Hepatocyte (in vitro differentiated cells): Measurements from ENCODE around the gene ENPP7. TPM values are rescaled to one million over a fixed set of nuclear protein-coding genes. Genes with fewer than 3 reads are reported as not detected.

Experiments used
- DNase-seq: peaks from one replicate; pipeline ENCODE4 v3.0.0-alpha.2; 2016; ENCODE audit warnings: low spot score
- H2AFZ ChIP-seq: fragments of 200-600 bp; sonication (generic); 2 replicates; pipeline ENCODE4 v1.6.0; 2016; ENCODE audit warnings: antibody characterized with exemption, mild to moderate bottlenecking
- H3K27ac ChIP-seq: fragments of 200-600 bp; sonication (generic); 2 replicates; pipeline ENCODE4 v1.5.1; 2016; ENCODE audit warnings: mild to moderate bottlenecking
- H3K27me3 ChIP-seq: fragments of 200-600 bp; sonication (generic); 2 replicates; pipeline ENCODE4 v1.6.1; 2016
- H3K36me3 ChIP-seq: fragments of 200-600 bp; sonication (generic); replicated peaks from 2 replicates; pipeline ENCODE4 v1.5.1; 2016; ENCODE audit warnings: low read depth; ENCODE audit not compliant: insufficient read depth
- H3K4me1 ChIP-seq: fragments of 200-600 bp; sonication (generic); 2 replicates; pipeline ENCODE4 v1.5.1; 2016; ENCODE audit warnings: mild to moderate bottlenecking, moderate library complexity; ENCODE audit not compliant: insufficient read depth
- H3K4me2 ChIP-seq: fragments of 200-600 bp; sonication (generic); 2 replicates; pipeline ENCODE4 v1.6.0; 2016
- H3K4me3 ChIP-seq: fragments of 200-600 bp; sonication (generic); 2 replicates; pipeline ENCODE4 v1.5.1; 2016; ENCODE audit warnings: mild to moderate bottlenecking
- H3K79me2 ChIP-seq: fragments of 200-600 bp; sonication (generic); 2 replicates; pipeline ENCODE4 v1.6.0; 2017; ENCODE audit warnings: mild to moderate bottlenecking
- H3K9me2 ChIP-seq: fragments of 200-600 bp; sonication (generic); replicated peaks from 2 replicates; pipeline ENCODE4 v1.6.0; 2017; ENCODE audit warnings: mild to moderate bottlenecking; ENCODE audit not compliant: insufficient read depth
- H3K9me3 ChIP-seq: fragments of 200-600 bp; sonication (generic); 2 replicates; pipeline ENCODE4 v1.5.1; 2016; ENCODE audit warnings: low read depth, mild to moderate bottlenecking
- H4K20me1 ChIP-seq: fragments of 200-600 bp; sonication (generic); 2 replicates; pipeline ENCODE4 v1.6.0; 2016; ENCODE audit warnings: mild to moderate bottlenecking; ENCODE audit not compliant: insufficient read depth, poor library complexity, severe bottlenecking
- CTCF ChIP-seq: fragments of 200-600 bp; sonication (generic); IDR thresholded peaks from 2 replicates; pipeline ENCODE4 v1.5.1; 2016; ENCODE audit warnings: antibody characterized with exemption, mild to moderate bottlenecking; ENCODE audit not compliant: poor library complexity
- EZH2 ChIP-seq: fragments of 200-600 bp; sonication (generic); IDR thresholded peaks from 2 replicates; pipeline ENCODE4 v1.6.1; 2016; ENCODE audit warnings: antibody characterized with exemption, mild to moderate bottlenecking, borderline replicate concordance
- EZH2phosphoT487 ChIP-seq: fragments of 200-600 bp; sonication (generic); IDR thresholded peaks from one replicate; pipeline ENCODE4 v1.6.1; 2018; ENCODE audit warnings: antibody characterized with exemption, mild to moderate bottlenecking, low read depth, moderate library complexity; ENCODE audit not compliant: unreplicated experiment, severe bottlenecking
- WGBS: methylation state at CpG from one replicate; pipeline ENCODE4 v1.1.6; 2016; ENCODE audit warnings: low lambda C conversion rate; ENCODE audit errors: missing lambda C conversion rate; 5-methylcytosine and 5-hydroxymethylcytosine counted together
- polyA plus RNA-seq: library from polyadenylated mRNA; unstranded; fragments of >200 nt; fragmentation: Nextera tagmentation; extraction: Ambion mirVana; gene quantifications from 2 replicates; pipeline ENCODE4 v1.2.1, GENCODE V29; 2016
- total RNA-seq: library from RNA; depleted of rRNA; stranded (reverse); fragments of >200 nt; gene quantifications from 2 replicates; pipeline ENCODE4 v1.2.3, GENCODE V29; 2014

ENPP7 gene
- total RNA-seq (21.3 and 22.2 TPM in 2 replicates), polyA plus RNA-seq (22.7 and 30.2 TPM in 2 replicates)

- WGBS, result 78% methylated on average over 27 of the region's 33 CpGs
- peak within 1 kb of the TSS; percentile 54 for H3K4me2 ChIP-seq
- no peak for TF ChIP-seq CTCF
- no peak for TF ChIP-seq EZH2phosphoT487
- no peak for TF ChIP-seq EZH2
Measured at GRCh38 chr17:79730769-79731483, at the start of gene ENPP7. ENPP7 (plus strand) TSS chr17:79730943; CDS start chr17:79731140, 197 bp downstream.

GRCh38 chr17:79681101-79681621 is 49.6 kb upstream of the ENPP7 start:
- TF ChIP-seq EZH2phosphoT487, result no peak
- TF ChIP-seq CTCF, result no peak
- no peak for TF ChIP-seq EZH2
- Histone ChIP-seq H3K27ac (no peak overlapping the region), H3K4me1 (no peaks in the 10 kb centered on the region), H4K20me1 (no peaks in the 10 kb centered on the region), H3K4me3 (no peak overlapping the region), H2AFZ (no peak overlapping the region), H3K79me2 (no peaks in the 10 kb centered on the region), H3K9me2 (no peaks in the 10 kb centered on the region), H3K9me3 (no peaks in the 10 kb centered on the region), H3K4me2 (no peak overlapping the region), H3K27me3 (no peaks in the 10 kb centered on the region), H3K36me3 (no peaks in the 10 kb centered on the region)
- WGBS, result 86% methylated on average over 14 of the region's 14 CpGs
- DNase-seq, result no peak

More at GRCh38 chr17:79730769-79731483, at the start of gene ENPP7:
- H3K4me3 ChIP-seq, result no peak within 1 kb of the TSS
- H3K9me2 ChIP-seq, result no peaks in the 10 kb centered on the region
- H3K4me1 ChIP-seq, result peaks cover 9% of the 10 kb centered on the region
- peak within 1 kb of the TSS; percentile 62 for H3K27ac ChIP-seq
- no peak for DNase-seq
- no peaks in the 10 kb centered on the region for H3K79me2 ChIP-seq
- no peaks in the 10 kb centered on the region for H4K20me1 ChIP-seq
- H3K27me3 ChIP-seq, result no peaks in the 10 kb centered on the region
- no peak within 1 kb of the TSS for H2AFZ ChIP-seq
- H3K9me3 ChIP-seq, result no peaks in the 10 kb centered on the region
- no peaks in the 10 kb centered on the region for H3K36me3 ChIP-seq

GRCh38 chr17:79681628-79682261 is 49.0 kb upstream of the ENPP7 start:
- no peaks in the 10 kb centered on the region for H3K79me2 ChIP-seq
- H3K36me3 ChIP-seq, result no peaks in the 10 kb centered on the region
- WGBS, result 83% methylated on average over 9 of the region's 9 CpGs
- H3K9me3 ChIP-seq, result no peaks in the 10 kb centered on the region
- no peaks in the 10 kb centered on the region for H4K20me1 ChIP-seq
- H3K4me1 ChIP-seq, result no peaks in the 10 kb centered on the region
- no peak for DNase-seq
- H2AFZ ChIP-seq, result no peak overlapping the region
- H3K27ac ChIP-seq, result no peak overlapping the region
- no peak overlapping the region for H3K4me2 ChIP-seq
- TF ChIP-seq EZH2phosphoT487 (no peak), EZH2 (no peak)
- H3K4me3 ChIP-seq, result no peak overlapping the region
- H3K27me3 ChIP-seq, result no peaks in the 10 kb centered on the region
- no peaks in the 10 kb centered on the region for H3K9me2 ChIP-seq

- Histone ChIP-seq H3K9me3 (no peaks in the 10 kb centered on the region), H3K79me2 (no peaks in the 10 kb centered on the region), H3K4me1 (no peaks in the 10 kb centered on the region), H3K36me3 (no peaks in the 10 kb centered on the region), H3K4me3 (no peak overlapping the region), H3K4me2 (no peak overlapping the region), H4K20me1 (no peaks in the 10 kb centered on the region), H3K27me3 (no peaks in the 10 kb centered on the region), H3K27ac (no peak overlapping the region), H2AFZ (no peak overlapping the region), H3K9me2 (no peaks in the 10 kb centered on the region)
- WGBS, result 87% methylated on average over 12 of the region's 12 CpGs
- no peak for TF ChIP-seq EZH2phosphoT487
- TF ChIP-seq CTCF, result no peak
- no peak for TF ChIP-seq EZH2
- DNase-seq, result no peak
Measured at GRCh38 chr17:79683365-79683764, 47.4 kb upstream of the ENPP7 start.
